A549 (cell line): Measurements from ENCODE around the gene KLF6. TPM values are rescaled to one million over a fixed set of nuclear protein-coding genes. Genes with fewer than 3 reads are reported as not detected.
A peak's percentile ranks its signal among the peaks of the same experiment; 100 is the strongest.

Source experiments
- ATAC-seq, 2 experiments: fragments of 200-7000 bp in 1 of 2; fragments of >200 bp in 1 of 2; cut with Nextera tagmentation in 1 of 2; cut with Tn5 transposase in 1 of 2; 3 replicates each; pipeline versions ENCODE4 v1.8.0 to v1.9.1; 2018 to 2020; ENCODE audit warnings: mild to moderate bottlenecking in 1 of 2, moderate library complexity in 1 of 2
- CTCF ChIA-PET: fragments of 300-600 bp; sonication (Branson Sonifier 250); formaldehyde crosslinking; extraction: SDS; loops from one replicate; lab custom pipeline; 2021; ENCODE audit warnings: antibody characterized with exemption, inconsistent platforms; lab: Yijun Ruan, JAX
- POLR2A ChIA-PET: fragments of 350-600 bp; formaldehyde crosslinking; extraction: SDS; loops from one replicate; lab custom pipeline; 2021; ENCODE audit warnings: antibody characterized with exemption, inconsistent platforms; lab: Yijun Ruan, JAX
- DNase-seq, 2 experiments: peaks; one replicate each; pipeline versions ENCODE4 v3.0.0 to v3.0.0-alpha.2; 2011 to 2016; ENCODE audit warnings: low read depth in 1 of 2, low spot score in 1 of 2
- FAIRE-seq: peaks from 2 replicates; lab custom pipeline; 2011; peaks lifted over from hg19 to GRCh38; lab: Jason Lieb, UNC
- H3K27ac ChIP-seq, 2 experiments: fragments of >200 bp; sonication (Bioruptor Twin); formaldehyde crosslinking; 3 replicates each; pipeline ENCODE4 v1.5.1; 2016 to 2017
- H3K4me1 ChIP-seq: fragments of >200 bp; sonication (Bioruptor Twin); formaldehyde crosslinking; 3 replicates; pipeline ENCODE4 v1.6.1; 2016
- H3K4me2 ChIP-seq: fragments of >200 bp; sonication (Bioruptor Twin); formaldehyde crosslinking; 3 replicates; pipeline ENCODE4 v1.6.1; 2016
- H3K4me3 ChIP-seq: fragments of >200 bp; sonication (Bioruptor Twin); formaldehyde crosslinking; 3 replicates; pipeline ENCODE4 v1.5.1; 2016
- H3K9me3 ChIP-seq: fragments of >200 bp; sonication (Bioruptor Twin); formaldehyde crosslinking; 3 replicates; pipeline ENCODE4 v1.6.1; 2016
- ATOH8 ChIP-seq: fragments of 250-450 bp; sonication (Bioruptor Pico); IDR thresholded peaks from 2 replicates; pipeline ENCODE4 v1.5.0; 2020; ENCODE audit warnings: low read depth, mild to moderate bottlenecking, moderate library complexity
- CTCF ChIP-seq: fragments of >200 bp; sonication (Bioruptor Twin); formaldehyde crosslinking; IDR thresholded peaks from 3 replicates; pipeline ENCODE4 v1.5.1; 2016
- ELK1 ChIP-seq: fragments of 150-350 bp; IDR thresholded peaks from 2 replicates; pipeline ENCODE4 v1.6.1; 2014; ENCODE audit warnings: low read depth, mild to moderate bottlenecking, low read length
- FOSB ChIP-seq: fragments of 250-450 bp; sonication (Bioruptor Pico); IDR thresholded peaks from 2 replicates; pipeline ENCODE4 v1.5.0; 2020; ENCODE audit warnings: mild to moderate bottlenecking, moderate library complexity
- GATA3 ChIP-seq: IDR thresholded peaks from 2 replicates; pipeline ENCODE4 v1.6.1; 2012; ENCODE audit warnings: borderline replicate concordance
- JUN ChIP-seq, 2 experiments: fragments of >200 bp; sonication (Bioruptor Twin); formaldehyde crosslinking; IDR thresholded peaks; 2 replicates in 1 of 2; 3 replicates in 1 of 2; pipeline ENCODE4 v1.6.1; 2016 to 2017
- RAD21 ChIP-seq, 2 experiments: fragments of >200 bp in 1 of 2; sonication (Bioruptor Twin) in 1 of 2; formaldehyde crosslinking in 1 of 2; IDR thresholded peaks in 1 of 2; conservative IDR thresholded peaks in 1 of 2; 2 replicates in 1 of 2; 3 replicates in 1 of 2; pipeline ENCODE4 v1.6.1; 2012 to 2018; ENCODE audit warnings: inconsistent platforms in 1 of 2
- RARB ChIP-seq: fragments of 250-450 bp; sonication (Bioruptor Pico); IDR thresholded peaks from 2 replicates; pipeline ENCODE4 v1.8.0; 2021; ENCODE audit warnings: mild to moderate bottlenecking, moderate library complexity
- RNF2 ChIP-seq: fragments of 200-600 bp; sonication (generic); IDR thresholded peaks from 2 replicates; pipeline ENCODE4 v1.6.1; 2016; ENCODE audit warnings: low read depth, mild to moderate bottlenecking, antibody characterized with exemption, moderate library complexity, borderline replicate concordance
- ZC3H11A ChIP-seq: fragments of 450-650 bp; IDR thresholded peaks from 2 replicates; pipeline ENCODE4 v1.6.1; 2014; ENCODE audit warnings: antibody characterized with exemption, mild to moderate bottlenecking
- WGBS: methylation state at CpG from one replicate; pipeline ENCODE4 v1.1.6; 2017; ENCODE audit errors: missing lambda C conversion rate; 5-methylcytosine and 5-hydroxymethylcytosine counted together
- polyA plus RNA-seq, 4 experiments: library from polyadenylated mRNA; depleted of rRNA in 3 of 4; stranded (reverse); fragments of >200 nt; fragmentation: RNase III in 1 of 4; extraction: RNeasy Plus Mini Kit Qiagen cat#74134 plus additional on column Dnase treatment in 1 of 4; gene quantifications; 2 replicates in 3 of 4; 3 replicates in 1 of 4; pipeline ENCODE4 v1.2.3, GENCODE V29; 2011 to 2017
- TF ChIP-seq, protein P1 (sequence below): fragments of 200-600 bp; sonication (generic); IDR thresholded peaks from 2 replicates; pipeline ENCODE4 v1.6.1; 2016; ENCODE audit warnings: antibody characterized with exemption, mild to moderate bottlenecking, moderate library complexity
- TF ChIP-seq, protein P2 (sequence below): IDR thresholded peaks from 2 replicates; pipeline ENCODE4 v1.6.1; 2012; ENCODE audit warnings: low read depth, borderline replicate concordance

Gene KLF6
- polyA plus RNA-seq, 2 of the 4 experiments (the other 2 are of a cell fraction), result 31.9 to 86.8 TPM

DNA sequence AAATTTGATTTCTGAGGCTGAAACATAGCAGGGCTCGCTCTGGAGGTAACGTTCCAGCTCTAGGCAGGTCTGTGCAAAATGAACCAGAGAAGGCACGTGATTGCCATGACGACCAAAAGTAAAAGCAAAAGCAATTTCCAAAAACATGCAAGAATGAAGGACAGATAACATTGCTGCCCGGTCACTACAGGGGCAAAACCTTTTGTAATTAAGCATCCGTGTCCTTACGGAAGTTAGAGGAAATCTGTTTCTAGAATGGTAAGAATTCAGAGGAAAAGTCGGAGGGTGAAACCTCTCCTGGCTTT, 2.9 kb downstream of the KLF6 start:
- TF ChIP-seq RARB (peak; percentile 41; the same call in 1 of the 2 replicates), ELK1 (no peak), RAD21 (conservative IDR thresholded peaks at IDR 0.05 in 1 of 2, IDR thresholded peaks at IDR 0.05 in 1 of 2) (no peak), JUN (IDR thresholded peaks at IDR 0.05) (no peak), ATOH8 (CRISPR knock-in tag) (no peak), ZC3H11A (no peak)
- peak overlapping the region; percentile 83 for H3K4me2 ChIP-seq
- ATAC-seq (no peak), DNase-seq (no peak), FAIRE-seq (no peak)
- H3K27ac ChIP-seq, result peak overlapping the region; percentile 95 to 98
- H3K4me3 ChIP-seq, result peak overlapping the region; percentile 77
- ChIA-PET CTCF (interaction anchor here (1.0 to 1.3 kb wide), 4 partner anchors 24 to 542 kb away, joined by 3 to 8 read pairs (median 5); no protein-coding TSS in a partner anchor), POLR2A (interaction anchor here (0.7 to 1.1 kb wide), 2 partner anchors 70 to 562 kb away, joined by 3 to 6 read pairs; no protein-coding TSS in a partner anchor)
- no peaks in the 10 kb centered on the region for H3K9me3 ChIP-seq
- H3K4me1 ChIP-seq, result peaks cover 59% of the 10 kb centered on the region
- WGBS, result 53% methylated on average over 8 of the region's 8 CpGs

DNA sequence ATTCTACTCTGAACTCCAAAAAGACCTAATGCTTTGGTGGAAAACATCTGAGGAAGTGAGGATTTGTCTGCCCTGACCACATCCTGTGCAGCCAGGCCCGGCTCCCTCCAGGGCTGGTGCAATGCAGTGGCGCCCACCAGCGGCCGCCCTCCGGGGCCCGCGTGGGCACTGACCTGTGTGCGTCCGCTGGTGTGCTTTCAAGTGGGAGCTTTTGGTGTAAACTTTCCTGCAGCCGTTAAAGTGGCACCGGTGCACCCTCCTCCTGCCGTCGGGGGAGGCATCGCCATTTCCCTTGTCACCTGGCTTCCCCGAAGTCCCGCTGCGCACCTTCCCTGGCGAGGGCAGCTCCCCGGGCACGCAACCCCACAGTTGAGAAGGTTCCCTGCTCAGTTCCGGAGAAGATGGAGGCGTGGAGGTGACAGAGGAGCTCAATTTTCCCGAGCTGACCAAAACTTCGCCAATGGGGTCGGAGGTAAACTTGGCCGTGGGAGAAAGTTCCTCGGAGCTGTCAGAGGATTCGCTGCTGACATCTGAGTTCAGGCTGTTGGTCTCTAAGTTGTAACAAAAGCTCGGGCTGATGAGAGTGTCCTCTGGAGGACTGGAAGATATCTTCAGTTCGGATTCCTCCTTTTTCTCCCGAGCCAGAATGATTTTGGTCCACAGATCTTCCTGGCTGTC, 3.4 kb downstream of the KLF6 start:
- WGBS, result 76% methylated on average over 30 of the region's 31 CpGs
- ChIA-PET CTCF (interaction anchor here (0.9 to 1.3 kb wide), 5 partner anchors 24 to 541 kb away, joined by 3 to 8 read pairs (median 4); no protein-coding TSS in a partner anchor), POLR2A (interaction anchor here (0.7 to 1.1 kb wide), 2 partner anchors 70 to 563 kb away, joined by 3 to 6 read pairs; no protein-coding TSS in a partner anchor)
- Histone ChIP-seq H3K4me2 (peak overlapping the region; percentile 83), H3K27ac (peak overlapping the region; percentile 95 to 98; a peak in 5 of 6 replicates), H3K4me1 (peaks cover 63% of the 10 kb centered on the region), H3K9me3 (no peaks in the 10 kb centered on the region), H3K4me3 (peak overlapping the region; percentile 77)
- DNase-seq (no peak), FAIRE-seq (no peak), ATAC-seq (no peak)
- peak; percentile 28; the same call in 2 of the 3 replicates for TF ChIP-seq CTCF
- TF ChIP-seq, protein P1, sequence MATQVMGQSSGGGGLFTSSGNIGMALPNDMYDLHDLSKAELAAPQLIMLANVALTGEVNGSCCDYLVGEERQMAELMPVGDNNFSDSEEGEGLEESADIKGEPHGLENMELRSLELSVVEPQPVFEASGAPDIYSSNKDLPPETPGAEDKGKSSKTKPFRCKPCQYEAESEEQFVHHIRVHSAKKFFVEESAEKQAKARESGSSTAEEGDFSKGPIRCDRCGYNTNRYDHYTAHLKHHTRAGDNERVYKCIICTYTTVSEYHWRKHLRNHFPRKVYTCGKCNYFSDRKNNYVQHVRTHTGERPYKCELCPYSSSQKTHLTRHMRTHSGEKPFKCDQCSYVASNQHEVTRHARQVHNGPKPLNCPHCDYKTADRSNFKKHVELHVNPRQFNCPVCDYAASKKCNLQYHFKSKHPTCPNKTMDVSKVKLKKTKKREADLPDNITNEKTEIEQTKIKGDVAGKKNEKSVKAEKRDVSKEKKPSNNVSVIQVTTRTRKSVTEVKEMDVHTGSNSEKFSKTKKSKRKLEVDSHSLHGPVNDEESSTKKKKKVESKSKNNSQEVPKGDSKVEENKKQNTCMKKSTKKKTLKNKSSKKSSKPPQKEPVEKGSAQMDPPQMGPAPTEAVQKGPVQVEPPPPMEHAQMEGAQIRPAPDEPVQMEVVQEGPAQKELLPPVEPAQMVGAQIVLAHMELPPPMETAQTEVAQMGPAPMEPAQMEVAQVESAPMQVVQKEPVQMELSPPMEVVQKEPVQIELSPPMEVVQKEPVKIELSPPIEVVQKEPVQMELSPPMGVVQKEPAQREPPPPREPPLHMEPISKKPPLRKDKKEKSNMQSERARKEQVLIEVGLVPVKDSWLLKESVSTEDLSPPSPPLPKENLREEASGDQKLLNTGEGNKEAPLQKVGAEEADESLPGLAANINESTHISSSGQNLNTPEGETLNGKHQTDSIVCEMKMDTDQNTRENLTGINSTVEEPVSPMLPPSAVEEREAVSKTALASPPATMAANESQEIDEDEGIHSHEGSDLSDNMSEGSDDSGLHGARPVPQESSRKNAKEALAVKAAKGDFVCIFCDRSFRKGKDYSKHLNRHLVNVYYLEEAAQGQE, result no peak
- 0 out of 2 replicates have a peak, but pooled peaks have one; percentile 6 for TF ChIP-seq ATOH8 (CRISPR knock-in tag)
- no peak for TF ChIP-seq RNF2
- peak in 1 of 2 experiments; percentile 27; a peak in 3 of 5 replicates for TF ChIP-seq RAD21 (conservative IDR thresholded peaks at IDR 0.05 in 1 of 2, IDR thresholded peaks at IDR 0.05 in 1 of 2)
- TF ChIP-seq, protein P2, sequence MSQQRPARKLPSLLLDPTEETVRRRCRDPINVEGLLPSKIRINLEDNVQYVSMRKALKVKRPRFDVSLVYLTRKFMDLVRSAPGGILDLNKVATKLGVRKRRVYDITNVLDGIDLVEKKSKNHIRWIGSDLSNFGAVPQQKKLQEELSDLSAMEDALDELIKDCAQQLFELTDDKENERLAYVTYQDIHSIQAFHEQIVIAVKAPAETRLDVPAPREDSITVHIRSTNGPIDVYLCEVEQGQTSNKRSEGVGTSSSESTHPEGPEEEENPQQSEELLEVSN, result no peak
- TF ChIP-seq GATA3, result no peak
- no peak for TF ChIP-seq FOSB (CRISPR knock-in tag)
